Endodermal cell (in vitro differentiated cells): ENCODE results near the gene CCDC92B. TPM values are rescaled to one million over a fixed set of nuclear protein-coding genes. Genes with fewer than 3 reads are reported as not detected.

Source experiments
- DNase-seq: peaks from one replicate; pipeline ENCODE4 v3.0.0-alpha.2; 2017
- H3K27ac ChIP-seq: 2 replicates; pipeline ENCODE4 v1.5.1; 2013; ENCODE audit warnings: mild to moderate bottlenecking, low read depth, low read length, moderate library complexity
- H3K27me3 ChIP-seq: 2 replicates; pipeline ENCODE4 v1.6.1; 2013; ENCODE audit warnings: mild to moderate bottlenecking, low read length, moderate library complexity; ENCODE audit not compliant: insufficient read depth, control insufficient read depth, poor library complexity, severe bottlenecking
- H3K36me3 ChIP-seq: 2 replicates; pipeline ENCODE4 v1.7.0; 2013; ENCODE audit warnings: mild to moderate bottlenecking, low read length, moderate library complexity; ENCODE audit not compliant: control insufficient read depth, insufficient read depth
- H3K4me1 ChIP-seq: one replicate; pipeline ENCODE4 v1.7.0; 2013; ENCODE audit warnings: low read length; ENCODE audit not compliant: control insufficient read depth, insufficient read depth
- H3K4me3 ChIP-seq: 2 replicates; pipeline ENCODE4 v1.5.1; 2013; ENCODE audit warnings: mild to moderate bottlenecking, low read length, moderate library complexity
- H3K9ac ChIP-seq: 2 replicates; pipeline ENCODE4 v1.6.1; 2013; ENCODE audit warnings: mild to moderate bottlenecking, low read length, moderate library complexity; ENCODE audit not compliant: poor library complexity, severe bottlenecking; ENCODE audit errors: extremely low read depth
- H3K9me3 ChIP-seq: 2 replicates; pipeline ENCODE4 v1.6.1; 2013; ENCODE audit warnings: mild to moderate bottlenecking, low read length, moderate library complexity; ENCODE audit not compliant: control insufficient read depth
- H3K27ac Mint-ChIP-seq: 2 replicates; pipeline ENCODE4 v1.8.0; 2020; ENCODE audit warnings: mixed read lengths
- H3K27me3 Mint-ChIP-seq: 2 replicates; pipeline ENCODE4 v1.8.0; 2021; ENCODE audit warnings: mild to moderate bottlenecking, mixed read lengths; ENCODE audit not compliant: insufficient read depth
- H3K36me3 Mint-ChIP-seq: 2 replicates; pipeline ENCODE4 v1.8.0; 2020; ENCODE audit warnings: low read depth, mixed read lengths
- H3K4me1 Mint-ChIP-seq: 2 replicates; pipeline ENCODE4 v1.8.0; 2020; ENCODE audit warnings: mixed read lengths
- H3K4me3 Mint-ChIP-seq: 2 replicates; pipeline ENCODE4 v1.8.0; 2020; ENCODE audit warnings: mild to moderate bottlenecking, moderate library complexity, mixed read lengths
- H3K9me3 Mint-ChIP-seq: 2 replicates; pipeline ENCODE4 v1.8.0; 2020; ENCODE audit warnings: mild to moderate bottlenecking, mixed read lengths
- CTCF ChIP-seq: fragments of 200-600 bp; sonication (generic); conservative IDR thresholded peaks from 2 replicates; pipeline ENCODE4 v1.5.0; 2021; ENCODE audit warnings: antibody characterized with exemption, mild to moderate bottlenecking
- WGBS, 2 experiments: methylation state at CpG; one replicate each; pipeline versions ENCODE4 v1.1.5 to v1.1.7; 2013; ENCODE audit warnings: missing lambda C conversion rate in 2 of 2, mixed read lengths in 1 of 2; ENCODE audit not compliant: insufficient coverage in 1 of 2, insufficient read length in 1 of 2; 5-methylcytosine and 5-hydroxymethylcytosine counted together
- total RNA-seq, 2 donors: library from RNA; stranded (reverse); fragmentation: NEBNext Ultra II Directional in 1 of 2; extraction: Animal tissue kit (Norgen Biotek cat#: 25700) in 1 of 2; gene quantifications; 2 replicates in 1 of 2; 3 replicates in 1 of 2; pipeline ENCODE4 v1.2.1, GENCODE V29; 2021

The CCDC92B gene
- total RNA-seq, 2 donors from 2014 or later = 4.3 to 5.8 TPM

- Histone ChIP-seq H3K27me3 (no peaks in the 10 kb centered on the region), H3K9ac (no peak overlapping the region), H3K4me3 (no peak overlapping the region), H3K27ac (no peak overlapping the region), H3K36me3 (no peaks in the 10 kb centered on the region), H3K9me3 (no peaks in the 10 kb centered on the region), H3K4me1 (peaks cover 13% of the 10 kb centered on the region)
- no peak for TF ChIP-seq CTCF
- Mint-ChIP-seq H3K4me1 (peaks cover 30% of the 10 kb centered on the region), H3K9me3 (no peaks in the 10 kb centered on the region), H3K27ac (peak overlapping the region; percentile 87), H3K36me3 (no peaks in the 10 kb centered on the region), H3K27me3 (peaks cover 2% of the 10 kb centered on the region), H3K4me3 (no peak overlapping the region)
- peak; percentile 81 for DNase-seq
- 55% methylated on average over 5 of the region's 5 CpGs; no CpG with 5 or more reads in 1 of the 2 experiments for WGBS, 2 experiments
Measured at GRCh38 chr17:2716649-2717048, 32.8 kb downstream of the CCDC92B start.

GRCh38 chr17:2713881-2714280 is 35.6 kb downstream of the CCDC92B start:
- H3K4me3 ChIP-seq = no peak overlapping the region
- H3K4me3 Mint-ChIP-seq = no peak overlapping the region
- no peaks in the 10 kb centered on the region for H3K9me3 ChIP-seq
- peaks cover 6% of the 10 kb centered on the region for H3K4me1 ChIP-seq
- no peaks in the 10 kb centered on the region for H3K36me3 ChIP-seq
- H3K27ac Mint-ChIP-seq = no peak overlapping the region
- WGBS, 2 experiments = 98 to 99% methylated on average over 8 to 9 of the region's 9 CpGs
- peaks cover 6% of the 10 kb centered on the region for H3K27me3 Mint-ChIP-seq
- H3K9me3 Mint-ChIP-seq = no peaks in the 10 kb centered on the region
- no peaks in the 10 kb centered on the region for H3K27me3 ChIP-seq
- no peak for DNase-seq
- H3K9ac ChIP-seq = no peak overlapping the region
- H3K4me1 Mint-ChIP-seq = peaks cover 39% of the 10 kb centered on the region
- no peak overlapping the region for H3K27ac ChIP-seq
- no peak for TF ChIP-seq CTCF
- no peaks in the 10 kb centered on the region for H3K36me3 Mint-ChIP-seq

GRCh38 chr17:2712300-2713043 is 37.0 kb downstream of the CCDC92B start:
- peak overlapping the region; percentile 73 for H3K4me3 ChIP-seq
- no peak overlapping the region for H3K27ac ChIP-seq
- Mint-ChIP-seq H3K4me3 (peak overlapping the region; percentile 66), H3K36me3 (no peaks in the 10 kb centered on the region), H3K27me3 (peaks cover 6% of the 10 kb centered on the region), H3K27ac (peak overlapping the region; percentile 72), H3K9me3 (no peaks in the 10 kb centered on the region), H3K4me1 (peaks cover 42% of the 10 kb centered on the region)
- peaks cover 13% of the 10 kb centered on the region for H3K4me1 ChIP-seq
- no peak for TF ChIP-seq CTCF
- H3K36me3 ChIP-seq = no peaks in the 10 kb centered on the region
- H3K9me3 ChIP-seq = no peaks in the 10 kb centered on the region
- peak; percentile 79 for DNase-seq
- H3K27me3 ChIP-seq = no peaks in the 10 kb centered on the region
- H3K9ac ChIP-seq = no peak overlapping the region
- WGBS, 2 experiments = 87 to 92% methylated on average over 33 to 36 of the region's 36 CpGs
